ENCODE data around the gene ITGB7. TPM values are rescaled to one million over a fixed set of nuclear protein-coding genes. Genes with fewer than 3 reads are reported as not detected.

The ITGB7 gene
- total RNA-seq, 2 experiments from 2014 or later: 168 to 169 TPM

DNA sequence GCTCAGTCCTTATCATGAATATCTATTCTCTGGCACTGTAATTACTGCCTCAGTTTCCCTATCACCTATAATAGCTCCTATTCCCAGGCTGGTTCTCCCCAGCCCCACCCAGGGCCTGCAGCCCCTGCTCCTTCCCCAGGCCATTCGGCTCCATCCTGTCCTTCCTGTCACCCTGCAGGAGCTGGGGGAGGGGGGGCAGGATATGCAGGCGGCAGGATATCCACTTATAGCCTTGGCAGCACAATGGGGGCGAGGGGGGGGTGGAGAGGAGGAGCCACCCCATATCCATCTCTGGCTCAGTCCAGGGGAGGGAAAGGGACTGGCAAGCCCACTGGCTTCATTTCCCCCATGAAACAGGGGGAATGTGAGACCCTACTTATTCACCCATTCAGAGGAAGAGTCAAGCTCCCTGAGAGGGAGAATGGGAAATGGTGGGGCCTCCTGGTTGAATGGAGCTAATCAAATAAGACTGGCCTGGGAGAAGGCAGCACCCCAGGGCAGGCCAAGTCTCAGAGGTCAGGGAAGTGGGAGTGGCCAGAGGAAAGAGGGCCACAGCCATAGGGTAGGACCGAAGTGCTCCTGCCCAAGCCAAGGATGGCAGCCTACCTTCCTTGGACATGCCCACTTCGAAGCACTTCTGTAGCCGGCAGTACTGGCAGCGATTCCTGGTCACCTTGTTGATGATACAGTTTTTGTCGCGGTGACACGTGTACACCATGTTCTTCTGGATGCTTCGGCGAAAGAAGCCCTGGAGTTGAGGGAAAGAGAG lies 7.8 kb upstream of the ITGB7 start:
- Mint-ChIP-seq H3K27ac (peak overlapping the region; percentile 89), H3K27me3 (no peaks in the 10 kb centered on the region), H3K9me3 (no peaks in the 10 kb centered on the region), H3K4me3 (no peak overlapping the region), H3K4me1 (ENCODE audit: low read depth) (peaks cover 60% of the 10 kb centered on the region), H3K36me3 (peaks cover 34% of the 10 kb centered on the region)
- DNase-seq: no peak
- ChIA-PET POLR2A (interaction anchor here (1.0 to 1.3 kb wide), 4 partner anchors 8 to 130 kb away, joined by 3 to 5 read pairs (median 4); no protein-coding TSS in a partner anchor), CTCF (interaction anchor here (1.1 to 13.0 kb wide), 18 partner anchors 9 to 130 kb away, joined by 4 to 172 read pairs (median 29); partner anchors contain the start of genes AAAS, ESPL1, MYG1 and PFDN5)
- intact Hi-C loops (cut with micrococcal nuclease): no loop called here

DNA sequence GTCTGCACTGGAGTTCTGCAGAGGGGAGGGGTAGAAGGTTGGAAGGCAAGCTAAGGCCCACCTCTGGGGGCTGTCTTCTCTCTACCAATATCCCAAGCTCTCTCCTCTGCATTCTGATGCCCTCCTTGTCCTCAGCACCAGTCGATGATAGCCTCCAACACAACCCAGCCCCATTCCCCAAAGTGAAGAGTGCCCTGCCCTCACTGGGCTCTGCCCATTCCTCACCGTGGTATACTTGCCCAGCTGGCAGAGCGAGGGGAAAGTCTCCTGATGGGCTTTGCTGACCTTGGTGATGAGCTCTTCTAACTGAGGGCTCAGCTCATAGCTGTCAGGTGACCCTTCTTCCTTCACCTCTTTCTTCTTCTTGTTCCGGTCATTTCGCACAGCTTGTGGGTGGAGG lies 7.2 kb upstream of the ITGB7 start:
- CTCF ChIA-PET: interaction anchor here (0.8 to 13.0 kb wide), 31 partner anchors 8 to 130 kb away, joined by 3 to 172 read pairs (median 7); partner anchors contain the start of genes AAAS, CSAD, ESPL1 and MYG1
- Mint-ChIP-seq H3K36me3 (peaks cover 31% of the 10 kb centered on the region), H3K4me3 (no peak overlapping the region), H3K27me3 (no peaks in the 10 kb centered on the region), H3K9me3 (no peaks in the 10 kb centered on the region), H3K4me1 (ENCODE audit: low read depth) (peaks cover 58% of the 10 kb centered on the region), H3K27ac (no peak overlapping the region)
- DNase-seq: no peak
- intact Hi-C loops (cut with micrococcal nuclease): no loop called here
- POLR2A ChIA-PET: interaction anchor here (0.7 to 1.2 kb wide), 7 partner anchors 33 to 148 kb away, joined by 3 to 5 read pairs (median 3); partner anchors contain the start of gene AAAS

DNA sequence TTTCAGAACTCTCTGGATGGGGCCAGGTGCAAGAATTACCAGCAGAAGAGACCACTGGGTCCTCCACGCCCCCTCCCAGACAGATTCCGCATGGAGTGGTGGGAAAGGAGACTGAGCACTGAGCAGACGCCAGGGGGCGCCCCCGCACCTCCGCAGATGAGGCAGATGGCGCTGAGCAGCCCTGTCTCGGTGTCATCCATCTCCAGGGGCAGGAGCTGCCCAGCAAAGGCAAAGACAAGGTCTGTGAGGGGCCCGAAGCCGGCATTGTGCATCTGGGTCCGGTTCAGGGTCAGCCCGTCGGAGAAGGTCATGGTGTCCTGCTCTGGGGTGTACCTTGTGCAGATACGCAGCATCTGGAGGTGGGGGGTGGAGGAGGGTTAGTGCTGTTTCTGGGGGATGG lies 6.3 kb upstream of the ITGB7 start:
- Mint-ChIP-seq H3K27ac (no peak overlapping the region), H3K4me1 (ENCODE audit: low read depth) (peaks cover 61% of the 10 kb centered on the region), H3K9me3 (no peaks in the 10 kb centered on the region), H3K4me3 (no peak overlapping the region), H3K27me3 (no peaks in the 10 kb centered on the region), H3K36me3 (peaks cover 31% of the 10 kb centered on the region)
- CTCF ChIA-PET: interaction anchor here (0.6 to 13.0 kb wide), 40 partner anchors 9 to 131 kb away, joined by 3 to 172 read pairs (median 6); partner anchors contain the start of genes AAAS, CSAD, ESPL1 and MYG1
- intact Hi-C loops (cut with micrococcal nuclease): loop anchor here (1.0 kb wide), 4 partner anchors 38 to 131 kb away; partner anchors contain the start of gene AAAS
- POLR2A ChIA-PET: interaction anchor here (0.6 to 1.2 kb wide), 6 partner anchors 32 to 108 kb away, joined by 3 to 5 read pairs (median 4); partner anchors contain the start of genes AAAS, ESPL1 and PFDN5
- peak; percentile 89 for DNase-seq

DNA sequence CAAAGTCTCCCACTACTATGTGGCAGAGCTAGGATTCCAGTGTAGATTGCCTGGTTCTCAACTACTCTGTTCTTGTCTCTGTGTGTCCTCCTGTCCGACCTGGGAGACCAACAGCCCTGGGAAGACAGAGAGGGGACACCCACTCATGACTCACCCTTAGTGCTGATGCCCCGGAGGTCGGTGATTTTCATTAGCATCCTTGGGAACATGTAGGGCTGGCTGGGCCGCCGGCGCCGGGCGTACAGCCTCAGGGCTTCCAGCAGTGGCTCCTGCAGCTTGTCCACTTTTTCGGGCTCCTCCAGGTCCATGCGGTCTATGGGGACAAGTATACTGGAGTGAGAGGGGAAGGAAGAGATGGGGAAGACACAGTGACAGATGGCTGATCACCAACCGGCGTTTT lies 5.9 kb upstream of the ITGB7 start:
- CTCF ChIA-PET: interaction anchor here (1.0 to 13.0 kb wide), 20 partner anchors 8 to 140 kb away, joined by 3 to 172 read pairs (median 19); partner anchors contain the start of genes AAAS, CSAD, ESPL1 and MYG1
- H3K27ac Mint-ChIP-seq: no peak overlapping the region
- DNase-seq: no peak
- H3K4me3 Mint-ChIP-seq: no peak overlapping the region
- intact Hi-C loops (cut with micrococcal nuclease): loop anchor here (1.0 kb wide), 4 partner anchors 38 to 131 kb away; partner anchors contain the start of gene AAAS
- peaks cover 31% of the 10 kb centered on the region for H3K36me3 Mint-ChIP-seq
- POLR2A ChIA-PET: interaction anchor here (0.9 to 1.2 kb wide), 2 partner anchors 39 to 83 kb away, joined by 4 to 5 read pairs; partner anchors contain the start of gene PFDN5
- H3K9me3 Mint-ChIP-seq: no peaks in the 10 kb centered on the region
- H3K27me3 Mint-ChIP-seq: no peaks in the 10 kb centered on the region
- H3K4me1 Mint-ChIP-seq (ENCODE audit: low read depth): peaks cover 61% of the 10 kb centered on the region

DNA sequence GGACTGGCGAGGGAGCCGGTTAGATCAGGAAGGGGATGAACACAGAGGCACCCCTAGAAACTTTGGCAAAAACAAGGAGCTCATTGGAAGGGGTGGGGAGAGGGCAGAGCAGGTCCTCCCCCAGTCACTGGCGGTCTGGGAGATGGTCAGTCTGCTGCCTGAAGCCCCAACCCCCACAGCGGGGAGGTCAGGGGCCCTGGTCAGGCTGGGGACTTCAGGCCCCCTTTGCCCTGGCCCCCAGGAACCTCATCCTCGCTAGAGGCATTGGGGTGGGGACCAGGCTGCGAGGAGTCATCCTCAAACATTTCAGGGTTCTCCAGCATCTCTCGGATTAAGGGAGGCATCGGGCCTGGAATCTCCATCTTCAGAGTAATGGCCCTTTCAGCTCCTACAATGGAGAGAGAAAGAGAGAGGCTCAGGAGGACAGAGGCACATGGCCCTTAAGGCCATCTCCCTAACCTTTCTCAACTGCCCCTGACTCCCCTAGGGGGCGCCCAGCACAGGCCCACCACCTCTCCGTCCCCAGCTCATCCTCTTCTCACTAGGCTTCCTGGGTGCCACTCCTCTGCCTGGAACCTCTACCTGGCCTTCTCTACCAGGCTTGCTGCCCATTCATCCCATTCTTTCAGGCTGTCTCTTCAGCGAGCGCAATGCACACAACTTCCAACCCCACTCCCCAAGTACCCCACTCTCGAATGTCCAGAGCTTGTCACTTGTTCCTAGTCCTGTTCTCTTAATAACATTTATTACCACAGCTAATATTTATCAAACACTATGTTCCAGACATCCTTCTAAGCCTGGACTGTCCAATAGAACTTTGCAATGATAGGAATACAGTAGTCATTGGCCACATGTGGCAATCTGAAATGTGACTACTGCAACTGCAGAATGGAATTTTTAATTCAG lies 4.7 kb upstream of the ITGB7 start:
- H3K27ac Mint-ChIP-seq: peak overlapping the region; percentile 24
- H3K27me3 Mint-ChIP-seq: no peaks in the 10 kb centered on the region
- POLR2A ChIA-PET: interaction anchor here (0.6 to 1.1 kb wide), 2 partner anchors 10 to 40 kb away, joined by 3 to 4 read pairs; a partner anchor contains a TSS
- intact Hi-C loops (cut with micrococcal nuclease): no loop called here
- H3K4me1 Mint-ChIP-seq (ENCODE audit: low read depth): peaks cover 59% of the 10 kb centered on the region
- no peak overlapping the region for H3K4me3 Mint-ChIP-seq
- peaks cover 31% of the 10 kb centered on the region for H3K36me3 Mint-ChIP-seq
- CTCF ChIA-PET: interaction anchor here (0.5 to 13.0 kb wide), 21 partner anchors 9 to 141 kb away, joined by 3 to 172 read pairs (median 7); partner anchors contain the start of genes AAAS, CSAD, ESPL1 and MYG1
- no peaks in the 10 kb centered on the region for H3K9me3 Mint-ChIP-seq
- no peak for DNase-seq

DNA sequence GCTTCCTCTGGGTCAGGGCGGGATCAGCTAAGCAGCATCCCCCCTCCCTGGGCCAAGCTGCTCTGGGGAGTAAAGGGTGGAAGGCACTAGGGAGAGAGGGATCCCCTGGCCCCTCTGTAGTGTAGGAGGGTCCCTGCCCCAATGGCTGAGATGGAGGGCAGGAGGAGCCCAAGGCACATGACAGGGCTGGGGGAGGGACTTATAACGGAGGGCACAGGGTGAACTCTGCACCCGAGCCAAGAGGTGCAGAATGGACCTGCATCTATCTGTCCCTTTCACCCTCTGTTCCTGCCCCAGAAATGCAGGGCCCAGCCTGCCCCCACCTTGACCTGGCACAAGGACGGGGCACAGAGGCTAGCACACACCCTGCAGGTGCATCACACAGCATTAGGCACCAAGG lies 3.8 kb upstream of the ITGB7 start:
- Mint-ChIP-seq H3K4me3 (no peak overlapping the region), H3K9me3 (no peaks in the 10 kb centered on the region), H3K27me3 (no peaks in the 10 kb centered on the region), H3K36me3 (peaks cover 31% of the 10 kb centered on the region), H3K4me1 (ENCODE audit: low read depth) (peaks cover 59% of the 10 kb centered on the region), H3K27ac (no peak overlapping the region)
- no peak for DNase-seq
- ChIA-PET POLR2A (interaction anchor here (5.1 kb wide), 1 partner anchor 9 kb away, joined by 33 read pairs; no protein-coding TSS in a partner anchor), CTCF (interaction anchor here (1.0 to 13.0 kb wide), 12 partner anchors 10 to 134 kb away, joined by 4 to 164 read pairs (median 38); partner anchors contain the start of genes AAAS and ESPL1)
- intact Hi-C loops (cut with micrococcal nuclease): no loop called here

DNA sequence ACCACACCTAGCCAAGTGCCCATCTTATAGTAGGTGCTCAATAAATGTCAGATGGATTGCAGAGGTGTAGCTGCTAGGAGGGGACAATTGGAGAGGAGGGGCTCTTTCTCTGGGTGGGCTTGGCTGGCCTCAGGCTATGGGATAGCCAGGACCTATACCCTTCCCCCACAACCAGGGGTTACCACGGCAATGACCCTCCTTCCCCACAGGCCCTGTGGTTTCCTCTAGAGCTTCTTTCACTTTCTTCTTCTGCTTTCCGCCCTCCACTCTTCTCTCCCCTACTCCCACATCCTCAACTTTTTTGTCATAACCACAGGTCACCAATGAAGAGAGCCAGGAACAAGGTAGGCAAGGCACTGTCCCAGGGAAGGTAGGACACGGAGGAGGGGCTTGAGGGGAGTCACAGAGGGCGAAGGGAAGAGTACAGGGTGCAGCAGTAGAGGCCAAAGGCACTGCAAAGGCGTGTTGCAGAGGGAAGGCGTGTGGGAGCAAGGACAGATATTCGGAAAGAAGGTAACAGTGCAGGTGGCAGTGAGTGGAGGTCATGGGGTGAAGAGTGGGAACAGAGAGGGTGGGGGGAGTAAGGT lies 1.9 kb upstream of the ITGB7 start:
- H3K4me3 Mint-ChIP-seq: peak overlapping the region; percentile 61
- peaks cover 66% of the 10 kb centered on the region for H3K4me1 Mint-ChIP-seq (ENCODE audit: low read depth)
- intact Hi-C loops (cut with micrococcal nuclease): loop anchor here (1.0 kb wide), 2 partner anchors 9 to 10 kb away; no protein-coding TSS in a partner anchor
- no peaks in the 10 kb centered on the region for H3K9me3 Mint-ChIP-seq
- H3K36me3 Mint-ChIP-seq: peaks cover 25% of the 10 kb centered on the region
- POLR2A ChIA-PET: interaction anchor here (0.6 to 5.1 kb wide), 9 partner anchors 8 to 471 kb away, joined by 3 to 33 read pairs (median 4); partner anchors contain the start of genes AAAS and MYG1
- peak overlapping the region; percentile 80 for H3K27ac Mint-ChIP-seq
- H3K27me3 Mint-ChIP-seq: no peaks in the 10 kb centered on the region
- CTCF ChIA-PET: interaction anchor here (0.8 to 13.0 kb wide), 17 partner anchors 8 to 299 kb away, joined by 3 to 164 read pairs (median 5); partner anchors contain the start of genes AAAS and MYG1
- DNase-seq: peak; percentile 61

DNA sequence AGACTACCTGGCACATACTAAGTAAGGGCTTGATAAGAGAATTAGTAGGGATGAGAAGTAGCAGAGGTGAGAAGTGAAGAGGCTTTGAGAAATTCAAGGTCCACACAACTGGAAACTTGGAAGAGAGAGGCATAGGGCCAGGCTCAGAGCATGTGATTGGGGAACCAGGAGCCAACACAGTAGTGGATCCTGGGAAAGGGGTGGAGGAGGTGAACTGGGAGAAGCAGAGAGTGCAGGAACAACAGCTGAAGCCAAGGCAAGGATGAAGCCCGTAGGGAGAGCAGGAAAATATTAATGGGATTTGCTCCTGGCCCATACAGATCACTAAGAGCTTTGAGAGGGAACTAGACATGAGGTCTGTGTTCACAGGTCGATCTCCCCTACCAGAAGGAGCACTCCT lies 1.4 kb upstream of the ITGB7 start:
- DNase-seq: no peak
- POLR2A ChIA-PET: interaction anchor here (0.7 to 5.1 kb wide), 8 partner anchors 8 to 113 kb away, joined by 3 to 33 read pairs (median 4); partner anchors contain the start of genes AAAS and MYG1
- Mint-ChIP-seq H3K27me3 (no peaks in the 10 kb centered on the region), H3K36me3 (peaks cover 25% of the 10 kb centered on the region), H3K4me1 (ENCODE audit: low read depth) (peaks cover 66% of the 10 kb centered on the region), H3K9me3 (no peaks in the 10 kb centered on the region), H3K27ac (peak overlapping the region; percentile 80), H3K4me3 (peak overlapping the region; percentile 61)
- intact Hi-C loops (cut with micrococcal nuclease): no loop called here
- CTCF ChIA-PET: interaction anchor here (0.8 to 5.6 kb wide), 17 partner anchors 8 to 300 kb away, joined by 3 to 37 read pairs (median 5); partner anchors contain the start of genes AAAS and MYG1

DNA sequence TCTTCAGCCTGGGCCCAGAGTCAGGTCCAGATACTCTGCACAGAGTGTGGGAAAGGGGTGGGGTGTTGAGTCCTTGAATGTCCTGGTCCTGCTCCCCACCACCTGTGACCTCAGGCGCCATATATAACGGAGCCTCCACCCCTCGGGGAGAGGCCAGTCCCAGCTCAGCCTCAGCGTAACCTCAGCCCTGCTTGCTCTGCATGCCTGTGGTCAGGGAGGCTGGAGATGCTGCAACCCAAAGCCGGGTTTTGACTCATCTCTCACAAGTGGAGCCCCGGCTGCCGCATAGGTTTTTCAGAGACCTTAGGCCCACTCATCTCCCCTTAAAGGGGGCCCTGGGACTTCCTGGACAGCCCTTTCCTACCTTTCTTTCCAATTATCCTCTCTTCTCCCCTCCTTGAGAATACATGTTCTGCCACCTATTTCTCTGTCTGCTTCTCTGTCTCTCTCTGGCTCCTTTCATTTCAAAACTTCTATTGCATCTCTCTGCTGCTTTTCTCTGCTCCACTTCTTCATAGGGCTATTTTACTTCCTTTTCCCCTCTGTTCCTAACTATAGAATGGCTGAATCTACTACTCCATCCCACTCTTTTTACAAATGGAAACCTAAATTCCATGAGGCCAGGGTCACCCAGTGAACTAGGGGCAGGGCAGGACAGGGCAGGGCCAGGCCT lies 1.2 kb downstream of the ITGB7 start:
- H3K4me1 Mint-ChIP-seq (ENCODE audit: low read depth): peaks cover 77% of the 10 kb centered on the region
- peak; percentile 92 for DNase-seq
- peaks cover 15% of the 10 kb centered on the region for H3K36me3 Mint-ChIP-seq
- intact Hi-C loops (cut with micrococcal nuclease): loop anchor here (2.0 kb wide), 1 partner anchor 47 kb away; no protein-coding TSS in a partner anchor
- ChIA-PET POLR2A (interaction anchor here (0.6 to 5.1 kb wide), 8 partner anchors 10 to 115 kb away, joined by 3 to 33 read pairs (median 6); partner anchors contain the start of genes AAAS, CSAD, PFDN5 and ZNF740), CTCF (interaction anchor here (1.0 to 5.6 kb wide), 8 partner anchors 8 to 122 kb away, joined by 3 to 37 read pairs (median 5); partner anchors contain the start of genes AAAS, CSAD, ESPL1 and ZNF740)
- no peaks in the 10 kb centered on the region for H3K27me3 Mint-ChIP-seq
- no peaks in the 10 kb centered on the region for H3K9me3 Mint-ChIP-seq
- peak overlapping the region; percentile 84 for H3K4me3 Mint-ChIP-seq
- peak overlapping the region; percentile 83 for H3K27ac Mint-ChIP-seq

DNA sequence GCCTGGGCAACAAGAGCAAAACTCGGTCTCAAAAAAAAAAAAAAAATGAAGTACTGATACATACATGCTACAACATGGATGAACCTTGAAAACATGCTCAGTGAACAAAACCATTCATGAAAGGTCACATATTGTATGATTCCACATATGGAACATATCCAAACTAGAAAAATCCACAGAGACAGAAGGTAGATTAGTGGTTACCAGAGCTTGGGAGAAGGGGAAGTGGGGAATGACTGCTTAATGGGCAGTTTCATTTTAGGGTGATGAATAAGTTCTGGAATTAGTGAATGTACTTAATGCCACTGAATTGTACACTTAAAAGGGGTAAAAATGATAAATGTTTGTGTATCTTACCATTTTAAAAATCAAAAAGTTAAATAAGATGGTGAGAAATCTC lies 2.7 kb downstream of the ITGB7 start:
- Mint-ChIP-seq H3K36me3 (peaks cover 23% of the 10 kb centered on the region), H3K9me3 (no peaks in the 10 kb centered on the region), H3K4me1 (ENCODE audit: low read depth) (peaks cover 85% of the 10 kb centered on the region), H3K27ac (peak overlapping the region; percentile 43), H3K27me3 (no peaks in the 10 kb centered on the region), H3K4me3 (peak overlapping the region; percentile 43)
- ChIA-PET POLR2A (no interaction called here), CTCF (interaction anchor here (0.6 to 3.3 kb wide), 5 partner anchors 9 to 151 kb away, joined by 3 to 12 read pairs (median 5); partner anchors contain the start of genes AAAS, CSAD and ZNF740)
- intact Hi-C loops (cut with micrococcal nuclease): loop anchor here (5.0 kb wide), 2 partner anchors 107 to 127 kb away; partner anchors contain the start of genes IGFBP6 and SPRYD3
- DNase-seq: no peak

Measured in activated CD4-positive, alpha-beta memory T cell treated with anti-CD3 and anti-CD28 coated beads for 36 hours (primary cell).